LNCaP clone FGC (cell line): ENCODE results near the gene SERPINA9.
"Not testable (repeated sequence)": the region's sequence is repeated elsewhere in the genome, so short reads cannot be mapped to it uniquely, and the experiment has no call there.

ENCODE experiments used
- DNase-seq: peaks from one replicate; pipeline ENCODE4 v3.0.0-alpha.2; 2011; ENCODE audit warnings: low read depth
- H3K4me3 ChIP-seq: 2 replicates; pipeline ENCODE4 v1.5.1; 2011; ENCODE audit warnings: mild to moderate bottlenecking, low read depth, low read length, control low read depth
- CTCF ChIP-seq: IDR thresholded peaks from 2 replicates; pipeline ENCODE4 v1.5.1; 2012; ENCODE audit warnings: mild to moderate bottlenecking; ENCODE audit not compliant: control insufficient read depth, insufficient read depth; ENCODE audit errors: extremely low read depth

SERPINA9 gene

GRCh38 chr14:94517248-94517640 is 41.2 kb upstream of the SERPINA9 start:
- TF ChIP-seq CTCF, result no peak
- no peak overlapping the region for H3K4me3 ChIP-seq
- no peak for DNase-seq

GRCh38 chr14:94515856-94516255 is 39.9 kb upstream of the SERPINA9 start:
- H3K4me3 ChIP-seq, result no peak overlapping the region
- TF ChIP-seq CTCF, result no peak
- DNase-seq, result no peak

GRCh38 chr14:94515426-94515825 is 39.4 kb upstream of the SERPINA9 start:
- TF ChIP-seq CTCF, result no peak
- no peak overlapping the region for H3K4me3 ChIP-seq
- no peak for DNase-seq

- H3K4me3 ChIP-seq, result no peak overlapping the region
- TF ChIP-seq CTCF, result no peak
- no peak for DNase-seq
These were observed 38.4 kb upstream of the SERPINA9 start for GRCh38 chr14:94514351-94514750.

- not testable (repeated sequence) for H3K4me3 ChIP-seq, DNase-seq
These were observed 34.5 kb upstream of the SERPINA9 start for GRCh38 chr14:94510481-94510880.

GRCh38 chr14:94509356-94509755 is 33.4 kb upstream of the SERPINA9 start, which contains the start of gene SERPINA12:
TSS of gene SERPINA12 (minus strand) at chr14:94509469. CDS start at chr14:94498397, 11,072 bp downstream.
- no peak within 1 kb of the TSS for H3K4me3 ChIP-seq
- no peak for DNase-seq
- no peak for TF ChIP-seq CTCF

- H3K4me3 ChIP-seq, result no peak overlapping the region
- no peak for DNase-seq
- TF ChIP-seq CTCF, result no peak
These were observed 29.6 kb upstream of the SERPINA9 start for GRCh38 chr14:94505641-94506040.
